PC-3 (cell line): ENCODE measurements around the gene ZDHHC18.

Experiments used
- CTCF ChIP-seq: fragments of 300-600 bp; sonication (generic); conservative IDR thresholded peaks from 2 replicates; pipeline ENCODE4 v1.5.1; 2017; ENCODE audit warnings: antibody characterized with exemption, low read depth, mild to moderate bottlenecking, low read length
- EZH2 ChIP-seq: fragments of 300-600 bp; sonication (generic); IDR thresholded peaks from one replicate; pipeline ENCODE4 v1.6.1; 2017; ENCODE audit warnings: antibody characterized with exemption, mild to moderate bottlenecking, low read length; ENCODE audit not compliant: unreplicated experiment

- TF ChIP-seq CTCF: no peak
- no peak for TF ChIP-seq EZH2
Observed at GRCh38 chr1:26811708-26812107, 14.8 kb upstream of the ZDHHC18 start.
